ENCODE data around the gene COPG2.

DNA sequence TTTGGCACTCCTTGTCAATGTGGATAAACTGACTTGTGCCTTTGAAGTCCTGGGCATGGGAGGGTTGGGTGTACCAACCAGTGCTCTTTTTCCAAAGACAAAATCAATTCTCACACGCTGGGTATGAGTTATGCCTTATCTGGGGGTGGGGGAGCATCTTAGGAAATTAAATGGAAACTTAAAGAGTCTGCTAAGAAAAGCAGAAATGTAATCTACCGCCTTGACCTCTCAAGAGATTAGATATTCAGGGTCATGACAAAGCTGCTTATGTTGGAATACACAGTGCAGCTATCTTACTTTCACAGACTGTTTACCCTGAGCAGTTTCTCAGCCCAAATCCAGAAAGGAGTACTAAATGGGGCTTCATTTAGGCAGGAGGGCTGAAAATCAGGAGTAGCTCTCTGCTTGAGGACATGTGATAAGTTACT lies 174.1 kb downstream of the COPG2 start:
- TF ChIP-seq, protein P1, sequence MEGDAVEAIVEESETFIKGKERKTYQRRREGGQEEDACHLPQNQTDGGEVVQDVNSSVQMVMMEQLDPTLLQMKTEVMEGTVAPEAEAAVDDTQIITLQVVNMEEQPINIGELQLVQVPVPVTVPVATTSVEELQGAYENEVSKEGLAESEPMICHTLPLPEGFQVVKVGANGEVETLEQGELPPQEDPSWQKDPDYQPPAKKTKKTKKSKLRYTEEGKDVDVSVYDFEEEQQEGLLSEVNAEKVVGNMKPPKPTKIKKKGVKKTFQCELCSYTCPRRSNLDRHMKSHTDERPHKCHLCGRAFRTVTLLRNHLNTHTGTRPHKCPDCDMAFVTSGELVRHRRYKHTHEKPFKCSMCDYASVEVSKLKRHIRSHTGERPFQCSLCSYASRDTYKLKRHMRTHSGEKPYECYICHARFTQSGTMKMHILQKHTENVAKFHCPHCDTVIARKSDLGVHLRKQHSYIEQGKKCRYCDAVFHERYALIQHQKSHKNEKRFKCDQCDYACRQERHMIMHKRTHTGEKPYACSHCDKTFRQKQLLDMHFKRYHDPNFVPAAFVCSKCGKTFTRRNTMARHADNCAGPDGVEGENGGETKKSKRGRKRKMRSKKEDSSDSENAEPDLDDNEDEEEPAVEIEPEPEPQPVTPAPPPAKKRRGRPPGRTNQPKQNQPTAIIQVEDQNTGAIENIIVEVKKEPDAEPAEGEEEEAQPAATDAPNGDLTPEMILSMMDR (conservative IDR thresholded peaks at IDR 0.05; ENCODE audit: low read length), result no peak
- no peak for TF ChIP-seq EZH2phosphoT487 (IDR thresholded peaks at IDR 0.05; ENCODE audit: borderline replicate concordance)

Measured in Loucy (cell line).